Gastrocnemius medialis (tissue), 4 donors: ENCODE data around the gene LDLRAD3. TPM values are rescaled to one million over a fixed set of nuclear protein-coding genes. Genes with fewer than 3 reads are reported as not detected.
"Not testable (repeated sequence)": the region's sequence is repeated elsewhere in the genome, so short reads cannot be mapped to it uniquely, and the experiment has no call there.

Source experiments
- ATAC-seq, 2 donors: fragments of 150-250 bp; one replicate each; pipeline ENCODE4 v1.9.1; 2016
- DNase-seq, 2 donors: peaks; one replicate each; pipeline ENCODE4 v3.0.0-alpha.2; 2019
- H3K27ac ChIP-seq, 4 donors: fragments of 200-600 bp; sonication (generic); 1 replicate in 1 of 4; 2 replicates in 3 of 4; pipeline ENCODE4 v1.5.1; 2016 to 2018; ENCODE audit warnings: mild to moderate bottlenecking in 2 of 4, moderate library complexity in 1 of 4
- H3K27me3 ChIP-seq, 3 donors: fragments of 200-600 bp; sonication (generic) in 2 of 3; 1 replicate in 1 of 3; 2 replicates in 2 of 3; pipeline versions ENCODE4 v1.5.1 to v1.6.0; 2016 to 2019; ENCODE audit warnings: mild to moderate bottlenecking in 1 of 3, moderate library complexity in 1 of 3
- H3K36me3 ChIP-seq, 2 donors: fragments of 200-600 bp; sonication (generic) in 1 of 2; one replicate each; pipeline ENCODE4 v1.5.1; 2017 to 2018
- H3K4me1 ChIP-seq, 2 donors: fragments of 200-600 bp; sonication (generic) in 1 of 2; one replicate each; pipeline ENCODE4 v1.5.1; 2016 to 2017; ENCODE audit warnings: mild to moderate bottlenecking in 2 of 2
- H3K4me3 ChIP-seq, 4 donors: fragments of 200-600 bp; sonication (generic) in 3 of 4; 1 replicate in 1 of 4; 2 replicates in 3 of 4; pipeline ENCODE4 v1.5.1; 2016 to 2019; ENCODE audit warnings: mild to moderate bottlenecking in 2 of 4
- H3K9me3 ChIP-seq, 3 donors: fragments of 200-600 bp; sonication (generic) in 2 of 3; 1 replicate in 1 of 3; 2 replicates in 2 of 3; pipeline ENCODE4 v1.5.1; 2016 to 2019
- POLR2A ChIP-seq, 2 donors: fragments of 450-650 bp; IDR thresholded peaks; one replicate each; pipeline ENCODE4 v1.6.1; 2017; ENCODE audit warnings: antibody characterized with exemption in 2 of 2, mild to moderate bottlenecking in 2 of 2, moderate library complexity in 2 of 2
- in situ Hi-C, 4 donors: fragments of 200-750 bp; cut with MboI; loops; one replicate each; pipeline versions ENCODE4 v1.15.0 to v1.8.0; 2017; ENCODE audit warnings: low sequenced_read_pairs in 4 of 4
- intact Hi-C: fragments of 100-400 bp; cut with DNase I; formaldehyde crosslinking; loops from one replicate; pipeline ENCODE4 v1.15.1; 2023; ENCODE audit warnings: low total_unique reads
- total RNA-seq, 4 donors: library from RNA; depleted of rRNA; stranded (reverse); fragments of >200 nt; gene quantifications; one replicate each; pipeline versions ENCODE4 v1.1.0 to v1.2.3, GENCODE V29; 2016
- TF ChIP-seq, protein P1 (sequence below), 5 experiments: fragments of 450-650 bp in 3 of 5; fragments of 200-600 bp in 2 of 5; sonication (generic) in 2 of 5; IDR thresholded peaks in 4 of 5; conservative IDR thresholded peaks in 1 of 5; 1 replicate in 4 of 5; 2 replicates in 1 of 5; pipeline ENCODE4 v1.5.1; 2016 to 2019; ENCODE audit warnings: antibody characterized with exemption in 5 of 5, mild to moderate bottlenecking in 3 of 5, moderate library complexity in 3 of 5

The LDLRAD3 gene
- total RNA-seq, 4 donors from 2014 or later: 6.1 to 12.8 (median 11.8) TPM

DNA sequence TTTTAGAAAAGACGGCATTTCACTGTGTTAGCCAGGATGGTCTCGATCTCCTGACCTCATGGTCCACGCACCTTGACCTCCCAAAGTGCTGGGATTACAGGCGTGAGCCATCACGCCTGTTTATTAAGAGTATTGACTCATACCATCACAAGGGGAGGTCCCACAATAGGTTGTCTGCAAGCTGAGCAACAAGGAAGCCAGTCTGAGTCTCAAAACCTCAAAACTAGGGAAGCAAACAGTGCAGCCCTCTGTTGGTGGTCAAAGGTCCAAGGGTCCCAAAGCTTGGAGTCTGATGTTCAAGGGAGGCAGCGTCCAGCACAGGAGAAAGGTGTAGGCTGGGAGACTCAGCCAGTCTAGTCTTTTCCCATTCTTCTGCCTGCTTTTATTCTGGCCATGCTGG, 32.8 kb upstream of the LDLRAD3 start:
- no peaks in the 10 kb centered on the region for H3K27me3 ChIP-seq
- peaks cover 12 to 35% of the 10 kb centered on the region in 2 donors for H3K4me1 ChIP-seq
- ATAC-seq (no peak), DNase-seq (no peak)
- H3K4me3 ChIP-seq: no peak overlapping the region
- intact Hi-C loops: no loop called here
- H3K9me3 ChIP-seq: no peaks in the 10 kb centered on the region
- H3K36me3 ChIP-seq: no peaks in the 10 kb centered on the region
- TF ChIP-seq POLR2A (IDR thresholded peaks at IDR 0.05): no peak
- TF ChIP-seq, protein P1, sequence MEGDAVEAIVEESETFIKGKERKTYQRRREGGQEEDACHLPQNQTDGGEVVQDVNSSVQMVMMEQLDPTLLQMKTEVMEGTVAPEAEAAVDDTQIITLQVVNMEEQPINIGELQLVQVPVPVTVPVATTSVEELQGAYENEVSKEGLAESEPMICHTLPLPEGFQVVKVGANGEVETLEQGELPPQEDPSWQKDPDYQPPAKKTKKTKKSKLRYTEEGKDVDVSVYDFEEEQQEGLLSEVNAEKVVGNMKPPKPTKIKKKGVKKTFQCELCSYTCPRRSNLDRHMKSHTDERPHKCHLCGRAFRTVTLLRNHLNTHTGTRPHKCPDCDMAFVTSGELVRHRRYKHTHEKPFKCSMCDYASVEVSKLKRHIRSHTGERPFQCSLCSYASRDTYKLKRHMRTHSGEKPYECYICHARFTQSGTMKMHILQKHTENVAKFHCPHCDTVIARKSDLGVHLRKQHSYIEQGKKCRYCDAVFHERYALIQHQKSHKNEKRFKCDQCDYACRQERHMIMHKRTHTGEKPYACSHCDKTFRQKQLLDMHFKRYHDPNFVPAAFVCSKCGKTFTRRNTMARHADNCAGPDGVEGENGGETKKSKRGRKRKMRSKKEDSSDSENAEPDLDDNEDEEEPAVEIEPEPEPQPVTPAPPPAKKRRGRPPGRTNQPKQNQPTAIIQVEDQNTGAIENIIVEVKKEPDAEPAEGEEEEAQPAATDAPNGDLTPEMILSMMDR (IDR thresholded peaks at IDR 0.05 in 4 of 5, conservative IDR thresholded peaks at IDR 0.05 in 1 of 5): no peak
- H3K27ac ChIP-seq: no peak overlapping the region
- in situ Hi-C loops: no loop called here

DNA sequence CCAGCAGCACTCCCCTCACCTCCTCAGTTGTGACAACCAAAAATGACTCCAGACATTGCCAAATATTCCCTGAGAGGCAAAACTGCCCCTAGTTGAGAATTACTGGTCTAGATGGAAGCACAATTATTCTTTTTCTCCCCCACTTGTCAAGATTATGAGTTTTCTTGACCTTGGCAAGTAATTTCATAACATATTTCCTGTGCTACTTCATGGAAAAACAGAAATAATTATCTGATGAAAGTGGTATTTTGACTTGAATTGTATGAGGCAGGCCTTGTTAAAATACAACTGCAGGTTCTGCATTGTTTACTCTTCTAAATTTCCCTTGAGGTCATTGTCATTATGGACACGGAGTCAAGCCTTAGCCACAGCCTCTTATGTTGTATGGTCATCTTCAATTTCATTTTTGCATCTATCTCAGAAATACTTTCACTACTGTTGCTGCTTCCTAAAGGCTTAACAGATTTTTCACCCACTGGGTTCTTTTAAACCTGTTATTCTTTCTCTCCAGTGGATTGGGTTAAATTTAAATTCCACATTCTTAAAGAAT, 32.2 kb upstream of the LDLRAD3 start:
- H3K36me3 ChIP-seq: no peaks in the 10 kb centered on the region
- TF ChIP-seq, protein P1 (IDR thresholded peaks at IDR 0.05 in 4 of 5, conservative IDR thresholded peaks at IDR 0.05 in 1 of 5): no peak
- TF ChIP-seq POLR2A (IDR thresholded peaks at IDR 0.05): no peak
- H3K27me3 ChIP-seq: no peaks in the 10 kb centered on the region
- no peak for ATAC-seq
- H3K9me3 ChIP-seq: no peaks in the 10 kb centered on the region
- peak overlapping the region in 1 of 4 donors; percentile 68 for H3K27ac ChIP-seq
- DNase-seq: no peak
- H3K4me1 ChIP-seq: peaks cover 12 to 36% of the 10 kb centered on the region in 2 donors
- no peak overlapping the region for H3K4me3 ChIP-seq
- in situ Hi-C loops: no loop called here
- intact Hi-C loops: no loop called here

DNA sequence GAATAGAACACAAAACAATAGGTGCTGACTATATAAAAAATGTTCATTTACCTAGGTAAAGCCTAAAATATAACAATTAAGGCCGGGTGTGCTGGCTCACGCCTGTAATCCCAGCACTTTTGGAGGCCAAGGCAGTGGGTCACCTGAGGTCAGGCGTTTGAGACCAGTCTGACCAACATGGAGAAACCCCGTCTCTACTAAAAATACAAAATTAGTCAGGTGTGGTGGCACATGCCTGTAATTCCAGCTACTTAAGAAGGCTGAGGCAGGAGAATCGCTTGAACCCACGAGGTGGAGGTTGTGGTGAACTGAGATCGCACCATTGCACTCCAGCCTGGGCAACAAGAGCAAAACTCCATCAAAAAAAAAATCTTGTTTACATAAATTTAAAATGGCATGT, 31.4 kb upstream of the LDLRAD3 start:
- H3K9me3 ChIP-seq, H3K4me3 ChIP-seq, H3K36me3 ChIP-seq, intact Hi-C loops, H3K27me3 ChIP-seq, ATAC-seq, in situ Hi-C loops: not testable (repeated sequence)
- peaks cover 12 to 35% of the 10 kb centered on the region in 2 donors for H3K4me1 ChIP-seq
- peak; percentile 40 to 44 for DNase-seq
- H3K27ac ChIP-seq: peak overlapping the region; percentile 12 to 68 (median 48)

DNA sequence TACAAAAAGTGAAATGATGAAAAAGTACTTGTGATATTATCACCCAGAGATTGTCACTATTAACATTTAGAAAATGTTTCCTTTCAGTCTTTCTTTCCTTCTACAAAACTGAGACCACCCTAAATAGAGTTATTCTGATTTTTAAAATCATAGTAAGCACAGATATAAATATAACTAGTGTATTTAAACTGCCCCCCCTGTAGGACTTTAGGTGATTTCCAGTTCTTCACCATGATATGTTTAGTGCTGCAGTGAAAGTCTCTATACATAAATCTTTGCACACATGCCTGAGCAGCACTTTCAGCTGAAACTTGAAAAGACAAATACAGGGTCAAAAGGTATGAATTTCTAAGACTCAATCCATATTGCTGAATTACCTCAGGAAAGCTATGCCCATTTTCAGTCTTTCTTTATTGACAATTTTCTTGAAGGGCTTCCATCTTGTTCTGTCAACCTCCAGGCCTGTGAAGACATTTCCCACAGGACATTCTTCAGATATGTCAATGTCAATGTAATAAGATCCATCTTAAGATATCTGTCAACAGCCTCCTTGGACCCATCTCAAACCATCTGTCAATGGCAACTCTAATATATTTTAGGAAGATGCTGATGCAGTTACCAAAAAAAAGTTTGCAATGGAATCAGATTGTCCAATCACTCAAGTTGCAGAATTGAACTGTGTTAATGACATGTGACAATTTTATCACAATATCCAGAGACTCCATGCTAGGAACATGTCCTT, 30.8 kb upstream of the LDLRAD3 start:
- intact Hi-C loops (no loop called here), in situ Hi-C loops (no loop called here)
- Histone ChIP-seq H3K27ac (peak overlapping the region; percentile 12 to 68 (median 48)), H3K27me3 (no peaks in the 10 kb centered on the region), H3K4me1 (peaks cover 12 to 30% of the 10 kb centered on the region in 2 donors), H3K4me3 (no peak overlapping the region), H3K9me3 (no peaks in the 10 kb centered on the region), H3K36me3 (no peaks in the 10 kb centered on the region)
- ATAC-seq: peak; percentile 78 to 85
- no peak for TF ChIP-seq POLR2A (IDR thresholded peaks at IDR 0.05)
- TF ChIP-seq, protein P1 (IDR thresholded peaks at IDR 0.05 in 4 of 5, conservative IDR thresholded peaks at IDR 0.05 in 1 of 5): no peak
- DNase-seq: peak in 1 of 2 donors; percentile 25

DNA sequence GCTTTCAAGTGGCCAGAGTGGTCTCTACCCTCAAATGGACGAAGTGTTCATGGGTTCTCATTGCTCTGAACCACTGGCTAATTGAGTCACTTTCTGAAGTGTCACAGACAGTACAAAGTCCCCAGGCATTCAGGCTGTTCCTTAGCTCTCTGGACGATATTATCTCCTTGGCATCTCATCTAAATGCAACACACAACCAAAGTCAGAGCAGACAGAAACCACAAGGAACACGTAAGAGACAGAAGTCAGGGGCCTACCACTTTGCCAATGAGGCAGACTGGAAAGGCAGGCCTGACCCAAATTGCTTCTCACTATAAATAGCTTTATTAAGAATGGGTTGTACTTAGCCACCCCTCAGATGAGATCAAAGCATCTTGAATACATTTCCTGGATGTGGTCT, 29.0 kb upstream of the LDLRAD3 start:
- H3K27me3 ChIP-seq: no peaks in the 10 kb centered on the region
- H3K9me3 ChIP-seq: no peaks in the 10 kb centered on the region
- H3K36me3 ChIP-seq: no peaks in the 10 kb centered on the region
- intact Hi-C loops (no loop called here), in situ Hi-C loops (no loop called here)
- ATAC-seq (no peak), DNase-seq (no peak)
- H3K4me3 ChIP-seq: no peak overlapping the region
- no peak for TF ChIP-seq POLR2A (IDR thresholded peaks at IDR 0.05)
- TF ChIP-seq, protein P1 (IDR thresholded peaks at IDR 0.05 in 4 of 5, conservative IDR thresholded peaks at IDR 0.05 in 1 of 5): no peak
- H3K4me1 ChIP-seq: peaks cover 3 to 33% of the 10 kb centered on the region in 2 donors
- peak overlapping the region in 1 of 4 donors; percentile 52 for H3K27ac ChIP-seq
